Mesendoderm (in vitro differentiated cells): ENCODE measurements around the gene STPG2. TPM values are rescaled to one million over a fixed set of nuclear protein-coding genes. Genes with fewer than 3 reads are reported as not detected.

Experiments used
- DNase-seq: peaks from one replicate; pipeline ENCODE4 v3.0.0; 2013
- H2AK5ac ChIP-seq: 2 replicates; pipeline ENCODE4 v1.6.1; 2013; ENCODE audit warnings: low read length, inconsistent platforms
- H2BK120ac ChIP-seq: 2 replicates; pipeline ENCODE4 v1.6.1; 2013; ENCODE audit warnings: low read depth, mild to moderate bottlenecking, low read length, moderate library complexity, mixed read lengths
- H2BK15ac ChIP-seq: replicated peaks from 2 replicates; pipeline ENCODE4 v1.6.1; 2013; ENCODE audit warnings: low read depth, mild to moderate bottlenecking, moderate library complexity
- H2BK5ac ChIP-seq: 2 replicates; pipeline ENCODE4 v1.6.1; 2013; ENCODE audit warnings: low read length, inconsistent platforms
- H3K18ac ChIP-seq: 2 replicates; pipeline ENCODE4 v1.6.1; 2013; ENCODE audit warnings: mild to moderate bottlenecking, low read length, mixed read lengths
- H3K23ac ChIP-seq: one replicate; pipeline ENCODE4 v1.6.1; 2013; ENCODE audit warnings: low read length
- H3K27ac ChIP-seq: 2 replicates; pipeline ENCODE4 v1.5.1; 2013; ENCODE audit warnings: low read depth, mild to moderate bottlenecking, inconsistent platforms, low read length, moderate library complexity
- H3K27me3 ChIP-seq: 2 replicates; pipeline ENCODE4 v1.6.1; 2013; ENCODE audit warnings: low read length, control low read depth, mild to moderate bottlenecking, inconsistent platforms; ENCODE audit not compliant: insufficient read depth, poor library complexity
- H3K36me3 ChIP-seq: 2 replicates; pipeline ENCODE4 v1.6.1; 2013; ENCODE audit warnings: low read length, inconsistent platforms; ENCODE audit not compliant: control insufficient read depth, insufficient read depth
- H3K4ac ChIP-seq: one replicate; pipeline ENCODE4 v1.6.1; 2013; ENCODE audit warnings: low read depth, mild to moderate bottlenecking, low read length, moderate library complexity
- H3K4me1 ChIP-seq: 2 replicates; pipeline ENCODE4 v1.6.1; 2013; ENCODE audit warnings: low read depth, low read length, inconsistent platforms; ENCODE audit not compliant: control insufficient read depth
- H3K4me2 ChIP-seq: 2 replicates; pipeline ENCODE4 v1.6.1; 2013; ENCODE audit warnings: low read length
- H3K4me3 ChIP-seq: 2 replicates; pipeline ENCODE4 v1.5.1; 2013; ENCODE audit warnings: mild to moderate bottlenecking, low read length
- H3K56ac ChIP-seq: one replicate; pipeline ENCODE4 v1.6.1; 2013; ENCODE audit warnings: low read length
- H3K79me1 ChIP-seq: 2 replicates; pipeline ENCODE4 v1.6.1; 2013; ENCODE audit warnings: low read length, inconsistent platforms
- H3K79me2 ChIP-seq: 2 replicates; pipeline ENCODE4 v1.6.1; 2013; ENCODE audit warnings: mild to moderate bottlenecking, low read length; ENCODE audit not compliant: control insufficient read depth, insufficient read depth
- H3K9ac ChIP-seq: 2 replicates; pipeline ENCODE4 v1.6.1; 2013; ENCODE audit warnings: low read length, inconsistent platforms
- H4K5ac ChIP-seq: one replicate; pipeline ENCODE4 v1.6.1; 2013; ENCODE audit warnings: low read length
- H4K8ac ChIP-seq: one replicate; pipeline ENCODE4 v1.6.1; 2013; ENCODE audit warnings: low read depth, mild to moderate bottlenecking, control low read depth, low read length, moderate library complexity
- WGBS: extraction: QIAGEN DNeasy Blood & Tissue Kit; methylation state at CpG from one replicate; pipeline ENCODE4 v1.1.7; 2013; ENCODE audit warnings: low lambda C conversion rate, missing lambda C conversion rate; ENCODE audit not compliant: insufficient coverage; ENCODE audit errors: extremely low coverage; 5-methylcytosine and 5-hydroxymethylcytosine counted together
- polyA plus RNA-seq, 2 experiments: library from polyadenylated mRNA; stranded (reverse); fragments of 200-250 nt; gene quantifications; one replicate each; pipeline ENCODE4 v1.2.3, GENCODE V29; 2013

The STPG2 gene
- polyA plus RNA-seq (2013, experiment 1 of 2) = 0.01 TPM
- 0.01 TPM for polyA plus RNA-seq (2013, experiment 2 of 2)

- Histone ChIP-seq H3K4me3 (peak within 1 kb of the TSS; percentile 93), H4K8ac (peak within 1 kb of the TSS; percentile 91), H4K5ac (peak within 1 kb of the TSS; percentile 97), H2AK5ac (no peak within 1 kb of the TSS), H3K9ac (peak within 1 kb of the TSS; percentile 91), H3K4me2 (peak within 1 kb of the TSS; percentile 87), H3K27ac (peak within 1 kb of the TSS; percentile 92), H2BK15ac (no peak within 1 kb of the TSS), H3K27me3 (no peaks in the 10 kb centered on the region), H2BK5ac (no peak within 1 kb of the TSS), H3K4me1 (peaks cover 2% of the 10 kb centered on the region), H3K79me1 (no peaks in the 10 kb centered on the region), H3K18ac (no peak within 1 kb of the TSS), H3K4ac (no peak within 1 kb of the TSS), H3K56ac (peak within 1 kb of the TSS; percentile 93), H3K79me2 (no peaks in the 10 kb centered on the region), H2BK120ac (no peak within 1 kb of the TSS), H3K36me3 (no peaks in the 10 kb centered on the region), H3K23ac (no peak within 1 kb of the TSS)
- peak; percentile 96 for DNase-seq
- no CpG with 5 or more reads among the region's 44 CpGs for WGBS
Observed at GRCh38 chr4:98143001-98143899, at the start of gene STPG2. Gene STPG2, minus strand, starts transcription at chr4:98143476.

GRCh38 chr4:98185279-98185678 lies 42.0 kb upstream of the STPG2 start:
- Histone ChIP-seq H3K36me3 (no peaks in the 10 kb centered on the region), H3K9ac (no peak overlapping the region)

GRCh38 chr4:98181809-98182208 lies 38.5 kb upstream of the STPG2 start:
- no peaks in the 10 kb centered on the region for H3K36me3 ChIP-seq
- no peaks in the 10 kb centered on the region for H3K79me1 ChIP-seq
- no peak overlapping the region for H4K8ac ChIP-seq
- H3K27me3 ChIP-seq = no peaks in the 10 kb centered on the region
- no peak overlapping the region for H2BK15ac ChIP-seq
- H3K9ac ChIP-seq = no peak overlapping the region
- no peak overlapping the region for H3K56ac ChIP-seq
- peak; percentile 10 for DNase-seq
- no peak overlapping the region for H3K18ac ChIP-seq
- no peak overlapping the region for H3K4me2 ChIP-seq
- H2BK5ac ChIP-seq = no peak overlapping the region
- no peak overlapping the region for H3K27ac ChIP-seq
- no peak overlapping the region for H2AK5ac ChIP-seq
- no peak overlapping the region for H3K4ac ChIP-seq
- no peak overlapping the region for H3K4me3 ChIP-seq
- no peak overlapping the region for H4K5ac ChIP-seq
- no peaks in the 10 kb centered on the region for H3K79me2 ChIP-seq
- no peak overlapping the region for H2BK120ac ChIP-seq
- no peak overlapping the region for H3K23ac ChIP-seq
- WGBS = no CpG with 5 or more reads among the region's 3 CpGs
- H3K4me1 ChIP-seq = no peaks in the 10 kb centered on the region

More at GRCh38 chr4:98185279-98185678, 42.0 kb upstream of the STPG2 start:
- Histone ChIP-seq H3K27ac (no peak overlapping the region), H3K18ac (no peak overlapping the region), H3K4me1 (no peaks in the 10 kb centered on the region), H2AK5ac (no peak overlapping the region), H3K79me2 (no peaks in the 10 kb centered on the region), H3K79me1 (no peaks in the 10 kb centered on the region), H4K5ac (no peak overlapping the region), H2BK5ac (no peak overlapping the region), H2BK15ac (no peak overlapping the region), H4K8ac (no peak overlapping the region), H3K4me2 (no peak overlapping the region), H3K4me3 (no peak overlapping the region), H3K23ac (no peak overlapping the region), H2BK120ac (no peak overlapping the region), H3K56ac (no peak overlapping the region), H3K27me3 (no peaks in the 10 kb centered on the region), H3K4ac (no peak overlapping the region)
- DNase-seq = no peak

- no peak overlapping the region for H3K27ac ChIP-seq
- H4K8ac ChIP-seq = no peak overlapping the region
- H3K23ac ChIP-seq = no peak overlapping the region
- no peak overlapping the region for H2BK120ac ChIP-seq
- no peak overlapping the region for H3K4ac ChIP-seq
- no peaks in the 10 kb centered on the region for H3K4me1 ChIP-seq
- H3K9ac ChIP-seq = no peak overlapping the region
- no peaks in the 10 kb centered on the region for H3K36me3 ChIP-seq
- H2BK15ac ChIP-seq = no peak overlapping the region
- no peak overlapping the region for H3K56ac ChIP-seq
- no peaks in the 10 kb centered on the region for H3K79me2 ChIP-seq
- H3K18ac ChIP-seq = no peak overlapping the region
- no peak overlapping the region for H3K4me3 ChIP-seq
- no peaks in the 10 kb centered on the region for H3K27me3 ChIP-seq
- DNase-seq = no peak
- H2AK5ac ChIP-seq = no peak overlapping the region
- no peak overlapping the region for H2BK5ac ChIP-seq
- H4K5ac ChIP-seq = no peak overlapping the region
- no peak overlapping the region for H3K4me2 ChIP-seq
- H3K79me1 ChIP-seq = no peaks in the 10 kb centered on the region
Observed at GRCh38 chr4:98179951-98180350, 36.7 kb upstream of the STPG2 start.

- Histone ChIP-seq H4K8ac (no peak overlapping the region), H2BK15ac (no peak overlapping the region), H3K56ac (no peak overlapping the region), H3K18ac (no peak overlapping the region), H2BK5ac (no peak overlapping the region), H3K23ac (no peak overlapping the region), H2AK5ac (no peak overlapping the region), H4K5ac (no peak overlapping the region), H3K4ac (no peak overlapping the region), H3K27me3 (no peaks in the 10 kb centered on the region), H2BK120ac (no peak overlapping the region), H3K4me2 (no peak overlapping the region), H3K36me3 (no peaks in the 10 kb centered on the region), H3K79me1 (no peaks in the 10 kb centered on the region), H3K4me1 (no peaks in the 10 kb centered on the region), H3K9ac (no peak overlapping the region), H3K27ac (no peak overlapping the region), H3K4me3 (no peak overlapping the region), H3K79me2 (no peaks in the 10 kb centered on the region)
- no CpG with 5 or more reads among the region's 2 CpGs for whole genome bisulfite sequencing
- no peak for DNase-seq
Observed at GRCh38 chr4:98176531-98176930, 33.3 kb upstream of the STPG2 start.

- no peak overlapping the region for H3K4me2 ChIP-seq
- no peak overlapping the region for H3K4ac ChIP-seq
- no peak overlapping the region for H3K27ac ChIP-seq
- H4K8ac ChIP-seq = no peak overlapping the region
- no peaks in the 10 kb centered on the region for H3K79me2 ChIP-seq
- H2BK5ac ChIP-seq = no peak overlapping the region
- H3K9ac ChIP-seq = no peak overlapping the region
- H3K23ac ChIP-seq = no peak overlapping the region
- H3K4me3 ChIP-seq = no peak overlapping the region
- no CpG with 5 or more reads among the region's 1 CpG for WGBS
- H3K18ac ChIP-seq = no peak overlapping the region
- H3K27me3 ChIP-seq = no peaks in the 10 kb centered on the region
- H3K4me1 ChIP-seq = no peaks in the 10 kb centered on the region
- no peak overlapping the region for H3K56ac ChIP-seq
- H2AK5ac ChIP-seq = no peak overlapping the region
- no peak for DNase-seq
- H2BK15ac ChIP-seq = no peak overlapping the region
- no peaks in the 10 kb centered on the region for H3K79me1 ChIP-seq
- H4K5ac ChIP-seq = no peak overlapping the region
- no peaks in the 10 kb centered on the region for H3K36me3 ChIP-seq
- H2BK120ac ChIP-seq = no peak overlapping the region
Observed at GRCh38 chr4:98170035-98170434, 26.8 kb upstream of the STPG2 start.
